Gastroesophageal sphincter (tissue), 4 donors: ENCODE measurements around the gene EFHC1. TPM values are rescaled to one million over a fixed set of nuclear protein-coding genes. Genes with fewer than 3 reads are reported as not detected.

Experiments used
- ATAC-seq: fragments of 150-250 bp; one replicate; pipeline ENCODE4 v1.9.1; 2016; ENCODE audit warnings: mild to moderate bottlenecking, moderate library complexity
- H3K27ac ChIP-seq, 4 donors: fragments of 200-600 bp; sonication (generic) in 3 of 4; 1 replicate in 3 of 4; 2 replicates in 1 of 4; pipeline ENCODE4 v1.5.1; 2016 to 2019
- H3K27me3 ChIP-seq: fragments of 200-600 bp; sonication (generic); one replicate; pipeline ENCODE4 v1.5.1; 2019
- H3K36me3 ChIP-seq, 2 donors: fragments of 200-600 bp; sonication (generic); one replicate each; pipeline ENCODE4 v1.5.1; 2019; ENCODE audit warnings: control low read depth in 1 of 2
- H3K4me1 ChIP-seq, 3 donors: fragments of 200-600 bp; sonication (generic); 1 replicate in 2 of 3; 2 replicates in 1 of 3; pipeline ENCODE4 v1.5.1; 2016 to 2019; ENCODE audit warnings: control low read depth in 2 of 3
- H3K4me3 ChIP-seq, 2 donors: fragments of 200-600 bp; sonication (generic); one replicate each; pipeline ENCODE4 v1.5.1; 2019; ENCODE audit warnings: mild to moderate bottlenecking in 1 of 2, moderate library complexity in 1 of 2
- H3K9me3 ChIP-seq, 3 donors: fragments of 200-600 bp; sonication (generic); one replicate each; pipeline ENCODE4 v1.5.1; 2017 to 2019; ENCODE audit warnings: control low read depth in 2 of 3
- CTCF ChIP-seq, 4 experiments: fragments of 200-600 bp in 2 of 4; fragments of 450-650 bp in 2 of 4; sonication (generic) in 1 of 4; IDR thresholded peaks; one replicate each; pipeline ENCODE4 v1.5.1; 2017 to 2019; ENCODE audit warnings: antibody characterized with exemption in 4 of 4, mild to moderate bottlenecking in 2 of 4, moderate library complexity in 2 of 4
- EP300 ChIP-seq: sonication (generic); formaldehyde crosslinking; IDR thresholded peaks from one replicate; pipeline ENCODE4 v1.6.1; 2017; ENCODE audit warnings: antibody characterized with exemption, mild to moderate bottlenecking
- POLR2A ChIP-seq, 2 donors: fragments of 450-650 bp; IDR thresholded peaks; one replicate each; pipeline ENCODE4 v1.6.1; 2017; ENCODE audit warnings: antibody characterized with exemption in 2 of 2, mild to moderate bottlenecking in 2 of 2, moderate library complexity in 1 of 2
- POLR2AphosphoS5 ChIP-seq: sonication (generic); formaldehyde crosslinking; IDR thresholded peaks from one replicate; pipeline ENCODE4 v1.6.1; 2017; ENCODE audit warnings: antibody characterized with exemption
- WGBS, 2 donors: methylation state at CpG; one replicate each; pipeline ENCODE4 v1.1.5; 2018; ENCODE audit warnings: low coverage in 1 of 2; 5-methylcytosine and 5-hydroxymethylcytosine counted together
- total RNA-seq, 4 donors: library from RNA; depleted of rRNA; stranded (reverse); fragments of >200 nt; gene quantifications; one replicate each; pipeline ENCODE4 v1.1.0, GENCODE V29; 2016

Gene EFHC1
- total RNA-seq, 4 donors from 2014 or later: 5.1 to 27.4 (median 12.9) TPM

GRCh38 chr6:52536424-52536916 lies 116.3 kb downstream of the EFHC1 start:
- Histone ChIP-seq H3K4me3 (no peak overlapping the region), H3K9me3 (no peaks in the 10 kb centered on the region), H3K36me3 (peaks cover 0 to 26% of the 10 kb centered on the region in 2 donors), H3K27ac (no peak overlapping the region), H3K4me1 (peaks cover 5 to 58% (median 43%) of the 10 kb centered on the region in 3 donors), H3K27me3 (no peaks in the 10 kb centered on the region)
- WGBS, 2 donors: 57% methylated on average over 1 of the region's 6 CpGs; no CpG with 5 or more reads in 1 of the 2 donors
- TF ChIP-seq POLR2A (IDR thresholded peaks at IDR 0.05): no peak
- no peak for TF ChIP-seq POLR2AphosphoS5
- TF ChIP-seq EP300: no peak
- TF ChIP-seq CTCF (IDR thresholded peaks at IDR 0.05): no peak
- ATAC-seq: no peak

- 60 to 71% methylated on average over 4 to 8 of the region's 8 CpGs for WGBS, 2 donors
- peaks cover 5 to 64% (median 43%) of the 10 kb centered on the region in 3 donors for H3K4me1 ChIP-seq
- ATAC-seq: no peak
These were observed 117.0 kb downstream of the EFHC1 start for GRCh38 chr6:52537001-52537753.

GRCh38 chr6:52538252-52538900 lies 118.2 kb downstream of the EFHC1 start:
- TF ChIP-seq CTCF (IDR thresholded peaks at IDR 0.05): no peak
- 64 to 77% methylated on average over 2 to 3 of the region's 5 CpGs for WGBS, 2 donors
- Histone ChIP-seq H3K4me1 (peaks cover 5 to 76% (median 45%) of the 10 kb centered on the region in 3 donors), H3K4me3 (no peak overlapping the region), H3K9me3 (no peaks in the 10 kb centered on the region), H3K36me3 (peaks cover 0 to 23% of the 10 kb centered on the region in 2 donors), H3K27me3 (no peaks in the 10 kb centered on the region), H3K27ac (peak overlapping the region in 3 of 4 donors; percentile 11 to 53 (median 25))
- no peak for ATAC-seq

More at GRCh38 chr6:52537001-52537753, 117.0 kb downstream of the EFHC1 start:
- H3K9me3 ChIP-seq: no peaks in the 10 kb centered on the region
- no peak for TF ChIP-seq CTCF (IDR thresholded peaks at IDR 0.05)
- no peak for TF ChIP-seq POLR2A (IDR thresholded peaks at IDR 0.05)
- no peak for TF ChIP-seq EP300
- no peak for TF ChIP-seq POLR2AphosphoS5
- no peaks in the 10 kb centered on the region for H3K27me3 ChIP-seq
- H3K27ac ChIP-seq: peak overlapping the region in 3 of 4 donors; percentile 11 to 53 (median 25)
- H3K4me3 ChIP-seq: no peak overlapping the region
- peaks cover 0 to 26% of the 10 kb centered on the region in 2 donors for H3K36me3 ChIP-seq

GRCh38 chr6:52538901-52539354 lies 118.8 kb downstream of the EFHC1 start:
- Histone ChIP-seq H3K9me3 (no peaks in the 10 kb centered on the region), H3K36me3 (peaks cover 0 to 17% of the 10 kb centered on the region in 2 donors), H3K27me3 (no peaks in the 10 kb centered on the region), H3K27ac (peak overlapping the region in 2 of 4 donors; percentile 46 to 51), H3K4me3 (no peak overlapping the region), H3K4me1 (peaks cover 11 to 82% (median 48%) of the 10 kb centered on the region in 3 donors)
- ATAC-seq: no peak
- TF ChIP-seq POLR2AphosphoS5 (no peak), EP300 (no peak), CTCF (IDR thresholded peaks at IDR 0.05) (no peak)
- WGBS, 2 donors: 93 to 94% methylated on average over 2 to 5 of the region's 5 CpGs
